H9 (cell line): ENCODE data around the gene TMPRSS12. TPM values are rescaled to one million over a fixed set of nuclear protein-coding genes. Genes with fewer than 3 reads are reported as not detected.

Source experiments
- DNase-seq: peaks from one replicate; pipeline ENCODE4 v3.0.0-alpha.2; 2017
- H2AFZ ChIP-seq: one replicate; pipeline ENCODE4 v1.6.1; 2013; ENCODE audit warnings: mild to moderate bottlenecking, low read length, control low read depth, moderate library complexity
- H2AK5ac ChIP-seq: 2 replicates; pipeline ENCODE4 v1.6.1; 2013; ENCODE audit warnings: low read length, control low read depth, mixed read lengths; ENCODE audit not compliant: insufficient read length
- H2BK120ac ChIP-seq: one replicate; pipeline ENCODE4 v1.6.1; 2013; ENCODE audit warnings: low read depth, mild to moderate bottlenecking, low read length, control low read depth, inconsistent platforms; ENCODE audit not compliant: poor library complexity, severe bottlenecking
- H2BK12ac ChIP-seq: 2 replicates; pipeline ENCODE4 v1.6.1; 2013; ENCODE audit warnings: low read length, control low read depth, mixed read lengths, low read depth; ENCODE audit not compliant: insufficient read length
- H2BK15ac ChIP-seq: 2 replicates; pipeline ENCODE4 v1.6.1; 2013; ENCODE audit warnings: low read depth, low read length, control low read depth
- H2BK20ac ChIP-seq: one replicate; pipeline ENCODE4 v1.6.1; 2013; ENCODE audit warnings: low read depth, mild to moderate bottlenecking, low read length, control low read depth, inconsistent platforms; ENCODE audit not compliant: poor library complexity, severe bottlenecking
- H2BK5ac ChIP-seq: 2 replicates; pipeline ENCODE4 v1.6.1; 2013; ENCODE audit warnings: low read length, control low read depth, mixed read lengths; ENCODE audit not compliant: insufficient read length
- H3K14ac ChIP-seq: 2 replicates; pipeline ENCODE4 v1.6.1; 2013; ENCODE audit warnings: low read length, control low read depth; ENCODE audit not compliant: insufficient read depth
- H3K18ac ChIP-seq: 2 replicates; pipeline ENCODE4 v1.6.1; 2013; ENCODE audit warnings: low read depth, mild to moderate bottlenecking, mixed read lengths, low read length, control low read depth; ENCODE audit not compliant: insufficient read length
- H3K23ac ChIP-seq: 2 replicates; pipeline ENCODE4 v1.6.1; 2013; ENCODE audit warnings: low read length, control low read depth, mixed read lengths, low read depth; ENCODE audit not compliant: insufficient read length
- H3K23me2 ChIP-seq: 2 replicates; pipeline ENCODE4 v1.6.1; 2013; ENCODE audit warnings: low read depth, mild to moderate bottlenecking, mixed read lengths, low read length, control low read depth; ENCODE audit not compliant: insufficient read length, poor library complexity, severe bottlenecking
- H3K27ac ChIP-seq: 2 replicates; pipeline ENCODE4 v1.5.1; 2013; ENCODE audit warnings: low read length, control low read depth, mixed read lengths, low read depth; ENCODE audit not compliant: insufficient read length
- H3K27me3 ChIP-seq: 2 replicates; pipeline ENCODE4 v1.6.1; 2013; ENCODE audit warnings: low read length, control low read depth, inconsistent platforms; ENCODE audit not compliant: insufficient read depth
- H3K4ac ChIP-seq: 2 replicates; pipeline ENCODE4 v1.6.1; 2013; ENCODE audit warnings: low read depth, mild to moderate bottlenecking, control low read depth, inconsistent platforms, low read length, moderate library complexity
- H3K4me1 ChIP-seq: 2 replicates; pipeline ENCODE4 v1.6.1; 2013; ENCODE audit warnings: low read length, control low read depth, inconsistent platforms; ENCODE audit not compliant: insufficient read depth
- H3K4me2 ChIP-seq: 2 replicates; pipeline ENCODE4 v1.6.1; 2013; ENCODE audit warnings: low read length, control low read depth, mixed read lengths; ENCODE audit not compliant: insufficient read length, insufficient read depth
- H3K56ac ChIP-seq: 2 replicates; pipeline ENCODE4 v1.6.1; 2013; ENCODE audit warnings: low read depth, mild to moderate bottlenecking, mixed read lengths, low read length, control low read depth; ENCODE audit not compliant: insufficient read length
- H3K79me1 ChIP-seq: 2 replicates; pipeline ENCODE4 v1.6.1; 2013; ENCODE audit warnings: low read depth, mild to moderate bottlenecking, moderate library complexity, low read length, control low read depth, inconsistent platforms; ENCODE audit not compliant: insufficient read depth, poor library complexity, severe bottlenecking
- H3K79me2 ChIP-seq: 2 replicates; pipeline ENCODE4 v1.6.1; 2013; ENCODE audit warnings: low read length, control low read depth, inconsistent platforms; ENCODE audit not compliant: insufficient read depth
- H3K9ac ChIP-seq: 2 replicates; pipeline ENCODE4 v1.6.1; 2013; ENCODE audit warnings: low read length, control low read depth, mixed read lengths; ENCODE audit not compliant: insufficient read length; ENCODE audit errors: extremely low read depth
- H3K9me3 ChIP-seq: one replicate; pipeline ENCODE4 v1.6.1; 2013; ENCODE audit warnings: low read depth, low read length, inconsistent platforms; ENCODE audit not compliant: control insufficient read depth
- H3T11ph ChIP-seq: one replicate; pipeline ENCODE4 v1.6.1; 2013; ENCODE audit warnings: mild to moderate bottlenecking, low read length, control low read depth, inconsistent platforms
- H4K20me1 ChIP-seq: one replicate; pipeline ENCODE4 v1.6.1; 2013; ENCODE audit not compliant: control insufficient read depth, insufficient read length, insufficient read depth
- H4K5ac ChIP-seq: 2 replicates; pipeline ENCODE4 v1.6.1; 2013; ENCODE audit warnings: low read depth, mild to moderate bottlenecking, mixed read lengths, low read length, control low read depth; ENCODE audit not compliant: insufficient read length
- H4K8ac ChIP-seq: replicated peaks from 2 replicates; pipeline ENCODE4 v1.6.1; 2013; ENCODE audit warnings: low read length, control low read depth, mixed read lengths, low read depth; ENCODE audit not compliant: insufficient read length
- H4K91ac ChIP-seq: 2 replicates; pipeline ENCODE4 v1.6.1; 2013; ENCODE audit warnings: low read depth, mild to moderate bottlenecking, moderate library complexity, mixed read lengths, low read length, control low read depth; ENCODE audit not compliant: insufficient read length
- H3K27ac Mint-ChIP-seq, 3 experiments: 2 replicates in 2 of 3; 3 replicates in 1 of 3; pipeline ENCODE4 v1.8.0; 2020 to 2021; ENCODE audit warnings: mixed read lengths in 3 of 3, mild to moderate bottlenecking in 1 of 3, moderate library complexity in 1 of 3
- H3K27me3 Mint-ChIP-seq: 2 replicates; pipeline ENCODE4 v1.8.0; 2021; ENCODE audit warnings: low read depth, mild to moderate bottlenecking, moderate library complexity, mixed read lengths
- H3K36me3 Mint-ChIP-seq, 3 experiments: 2 replicates in 2 of 3; 3 replicates in 1 of 3; pipeline ENCODE4 v1.8.0; 2020 to 2021; ENCODE audit warnings: low read depth in 3 of 3, mixed read lengths in 3 of 3; ENCODE audit not compliant: insufficient read depth in 1 of 3
- H3K4me1 Mint-ChIP-seq, 2 experiments: 2 replicates each; pipeline ENCODE4 v1.8.0; 2020; ENCODE audit warnings: mixed read lengths in 2 of 2
- H3K4me3 Mint-ChIP-seq, 2 experiments: 2 replicates in 1 of 2; 3 replicates in 1 of 2; pipeline ENCODE4 v1.8.0; 2020 to 2021; ENCODE audit warnings: mild to moderate bottlenecking in 2 of 2, mixed read lengths in 2 of 2, moderate library complexity in 1 of 2
- H3K9me3 Mint-ChIP-seq, 2 experiments: 2 replicates in 1 of 2; 3 replicates in 1 of 2; pipeline ENCODE4 v1.8.0; 2020; ENCODE audit warnings: mild to moderate bottlenecking in 2 of 2, mixed read lengths in 2 of 2, moderate library complexity in 1 of 2
- WGBS: extraction: QIAGEN DNeasy Blood & Tissue Kit; methylation state at CpG from one replicate; pipeline ENCODE4 v1.1.7; 2013; ENCODE audit warnings: missing lambda C conversion rate, low lambda C conversion rate, mixed read lengths; ENCODE audit not compliant: insufficient read length; ENCODE audit errors: extremely low coverage; 5-methylcytosine and 5-hydroxymethylcytosine counted together
- total RNA-seq: library from RNA; stranded (reverse); gene quantifications from 2 replicates; pipeline ENCODE4 v1.2.1, GENCODE V29; 2021
- TF ChIP-seq, protein P1 (sequence below): fragments of 200-600 bp; sonication (generic); conservative IDR thresholded peaks from 3 replicates; pipeline ENCODE4 v1.8.0; 2021; ENCODE audit warnings: antibody characterized with exemption, mild to moderate bottlenecking

TMPRSS12 gene
- total RNA-seq, 1 experiment from 2014 or later = not detected

DNA sequence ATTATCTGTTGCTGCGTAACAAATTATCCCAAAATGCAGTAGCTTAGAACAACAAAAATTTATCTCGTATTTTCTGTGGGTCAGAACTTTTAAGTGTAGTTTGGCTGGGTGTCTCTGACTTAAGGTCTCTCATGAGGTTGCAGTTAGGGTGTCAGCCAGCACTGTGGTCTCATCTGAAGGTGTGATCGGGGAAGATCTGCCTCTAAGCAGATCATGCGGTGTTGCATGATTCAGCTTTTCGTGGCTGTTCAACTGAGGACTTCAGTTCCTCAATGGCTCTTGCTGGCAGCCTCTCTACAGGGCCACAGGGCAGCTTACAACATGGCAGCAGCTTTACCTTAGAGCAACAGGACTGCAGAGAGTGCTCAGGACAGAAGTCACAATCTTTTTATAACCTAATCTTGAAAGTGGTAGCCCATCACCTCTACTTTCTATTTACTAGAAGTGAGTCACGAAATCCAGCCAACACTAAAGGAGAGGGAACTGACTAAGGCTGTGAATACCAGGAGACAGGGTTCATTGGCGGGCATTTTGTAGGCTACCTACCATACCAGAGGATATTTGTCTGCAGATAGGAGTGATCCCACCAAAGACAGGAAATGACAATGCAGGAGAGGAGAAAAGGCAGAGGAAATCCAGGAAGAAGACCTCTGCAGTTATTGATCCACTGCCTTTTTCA, 1.8 kb upstream of the TMPRSS12 start:
- Histone ChIP-seq H2BK12ac (no peak overlapping the region), H3T11ph (no peak overlapping the region), H3K79me2 (no peaks in the 10 kb centered on the region), H4K91ac (no peak overlapping the region), H2BK5ac (no peak overlapping the region), H3K4me2 (no peak overlapping the region), H2AFZ (no peak overlapping the region), H3K18ac (no peak overlapping the region), H3K79me1 (no peaks in the 10 kb centered on the region), H3K9ac (no peak overlapping the region), H2AK5ac (no peak overlapping the region), H3K14ac (no peak overlapping the region), H4K20me1 (no peaks in the 10 kb centered on the region), H4K8ac (no peak overlapping the region), H3K4ac (no peak overlapping the region), H2BK20ac (no peak overlapping the region), H3K9me3 (peaks cover 6% of the 10 kb centered on the region), H3K23me2 (no peaks in the 10 kb centered on the region), H3K27ac (no peak overlapping the region), H2BK15ac (no peak overlapping the region), H3K27me3 (no peaks in the 10 kb centered on the region), H3K4me1 (no peaks in the 10 kb centered on the region), H3K56ac (no peak overlapping the region), H4K5ac (no peak overlapping the region), H2BK120ac (no peak overlapping the region), H3K23ac (no peak overlapping the region)
- Mint-ChIP-seq H3K27ac (no peak overlapping the region; a peak in 1 of 7 replicates), H3K4me3 (no peak overlapping the region), H3K4me1 (no peaks in the 10 kb centered on the region), H3K27me3 (no peaks in the 10 kb centered on the region), H3K9me3 (peaks cover 16 to 17% of the 10 kb centered on the region in 2 experiments; a peak in 4 of 5 replicates), H3K36me3 (peaks cover 4 to 15% (median 5%) of the 10 kb centered on the region in 3 experiments; a peak in 5 of 7 replicates)
- no CpG with 5 or more reads among the region's 7 CpGs for WGBS
- TF ChIP-seq, protein P1, sequence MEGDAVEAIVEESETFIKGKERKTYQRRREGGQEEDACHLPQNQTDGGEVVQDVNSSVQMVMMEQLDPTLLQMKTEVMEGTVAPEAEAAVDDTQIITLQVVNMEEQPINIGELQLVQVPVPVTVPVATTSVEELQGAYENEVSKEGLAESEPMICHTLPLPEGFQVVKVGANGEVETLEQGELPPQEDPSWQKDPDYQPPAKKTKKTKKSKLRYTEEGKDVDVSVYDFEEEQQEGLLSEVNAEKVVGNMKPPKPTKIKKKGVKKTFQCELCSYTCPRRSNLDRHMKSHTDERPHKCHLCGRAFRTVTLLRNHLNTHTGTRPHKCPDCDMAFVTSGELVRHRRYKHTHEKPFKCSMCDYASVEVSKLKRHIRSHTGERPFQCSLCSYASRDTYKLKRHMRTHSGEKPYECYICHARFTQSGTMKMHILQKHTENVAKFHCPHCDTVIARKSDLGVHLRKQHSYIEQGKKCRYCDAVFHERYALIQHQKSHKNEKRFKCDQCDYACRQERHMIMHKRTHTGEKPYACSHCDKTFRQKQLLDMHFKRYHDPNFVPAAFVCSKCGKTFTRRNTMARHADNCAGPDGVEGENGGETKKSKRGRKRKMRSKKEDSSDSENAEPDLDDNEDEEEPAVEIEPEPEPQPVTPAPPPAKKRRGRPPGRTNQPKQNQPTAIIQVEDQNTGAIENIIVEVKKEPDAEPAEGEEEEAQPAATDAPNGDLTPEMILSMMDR = no peak
- no peak for DNase-seq
